ENCODE measurements around the gene MCTP2.

MCTP2 gene

GRCh38 chr15:94386351-94386750 lies 155.0 kb downstream of the MCTP2 start:
- TF ChIP-seq ZNF350 (tag by site-specific recombination; IDR thresholded peaks at IDR 0.05), result no peak
- no peak for TF ChIP-seq ZNF311 (tag by site-specific recombination; IDR thresholded peaks at IDR 0.05; ENCODE audit: borderline replicate concordance)
- no peak for TF ChIP-seq ZNF398 (tag by site-specific recombination; IDR thresholded peaks at IDR 0.05)
- TF ChIP-seq PATZ1 (tag by site-specific recombination; IDR thresholded peaks at IDR 0.05), result no peak
- TF ChIP-seq ZFP37 (tag by site-specific recombination; IDR thresholded peaks at IDR 0.05), result no peak
- no peak for TF ChIP-seq ZFP41 (tag by site-specific recombination; IDR thresholded peaks at IDR 0.05; ENCODE audit: borderline replicate concordance)
- TF ChIP-seq ZNF580 (tag by site-specific recombination; IDR thresholded peaks at IDR 0.05), result no peak
- TF ChIP-seq ZNF140 (tag by site-specific recombination; IDR thresholded peaks at IDR 0.05), result no peak
- TF ChIP-seq ZNF704 (tag by site-specific recombination; IDR thresholded peaks at IDR 0.05), result no peak
- TF ChIP-seq ZSCAN4 (tag by site-specific recombination; IDR thresholded peaks at IDR 0.05), result no peak
- no peak for TF ChIP-seq PRDM6 (tag by site-specific recombination; IDR thresholded peaks at IDR 0.05)
- TF ChIP-seq ZNF645 (tag by site-specific recombination; IDR thresholded peaks at IDR 0.05), result no peak
- no peak for TF ChIP-seq ZNF404 (tag by site-specific recombination; IDR thresholded peaks at IDR 0.05)
- TF ChIP-seq ZXDB (tag by site-specific recombination; IDR thresholded peaks at IDR 0.05), result no peak
- no peak for TF ChIP-seq ZNF19 (tag by site-specific recombination; IDR thresholded peaks at IDR 0.05; ENCODE audit: low read depth)
- no peak for TF ChIP-seq ZNF76 (tag by site-specific recombination; IDR thresholded peaks at IDR 0.05; ENCODE audit: borderline replicate concordance, low read depth)
- no peak for TF ChIP-seq ZBTB48 (tag by site-specific recombination; IDR thresholded peaks at IDR 0.05)
- TF ChIP-seq ZNF488 (tag by site-specific recombination; IDR thresholded peaks at IDR 0.05), result no peak

More at GRCh38 chr15:94386351-94386750, 155.0 kb downstream of the MCTP2 start:
- Histone ChIP-seq H3K9me3 (ENCODE audit: control insufficient read depth, insufficient read depth, low read depth, low read length) (no peaks in the 10 kb centered on the region), H3K27ac (ENCODE audit: extremely low read depth, low read depth, low read length) (no peak overlapping the region), H3K36me3 (ENCODE audit: control insufficient read depth in 2 of 2, insufficient read depth in 1 of 2, low read length in 2 of 2) (no peaks in the 10 kb centered on the region; a peak in 1 of 3 replicates), H3K4me1 (ENCODE audit: control insufficient read depth, insufficient read depth, low read length) (no peaks in the 10 kb centered on the region), H3K4me3 (ENCODE audit: low read depth, low read length) (no peak overlapping the region)
- POLR2A ChIA-PET, result no interaction called here
- CTCF ChIA-PET, result interaction anchor here (0.6 to 1.2 kb wide), 2 partner anchors 63 to 270 kb away, joined by 3 read pairs; no protein-coding TSS in a partner anchor
